Astrocyte (in vitro differentiated cells and primary cell): ENCODE results near the gene DYNC1LI1. TPM values are rescaled to one million over a fixed set of nuclear protein-coding genes. Genes with fewer than 3 reads are reported as not detected.

Source experiments
- DNase-seq: peaks from one replicate; pipeline ENCODE4 v3.0.0-alpha.2; 2010; ENCODE audit warnings: low read depth
- FAIRE-seq: peaks from 2 replicates; lab custom pipeline; 2011; peaks lifted over from hg19 to GRCh38; lab: Jason Lieb, UNC
- H2AFZ ChIP-seq: 2 replicates; pipeline ENCODE4 v1.6.0; 2012; ENCODE audit warnings: low read depth, low read length, inconsistent platforms
- H3K27ac ChIP-seq: 2 replicates; pipeline ENCODE4 v1.5.1; 2011; ENCODE audit warnings: low read depth, low read length, inconsistent platforms
- H3K27me3 ChIP-seq: 2 replicates; pipeline ENCODE4 v1.6.0; 2011; ENCODE audit warnings: low read length, inconsistent platforms; ENCODE audit not compliant: insufficient read depth
- H3K36me3 ChIP-seq: 2 replicates; pipeline ENCODE4 v1.5.1; 2011; ENCODE audit warnings: low read length, inconsistent platforms; ENCODE audit not compliant: insufficient read depth
- H3K4me1 ChIP-seq: 2 replicates; pipeline ENCODE4 v1.5.1; 2011; ENCODE audit warnings: low read length, inconsistent platforms; ENCODE audit not compliant: insufficient read depth
- H3K4me2 ChIP-seq: 2 replicates; pipeline ENCODE4 v1.6.0; 2012; ENCODE audit warnings: low read length, inconsistent platforms
- H3K4me3 ChIP-seq: 2 replicates; pipeline ENCODE4 v1.5.1; 2011; ENCODE audit warnings: low read depth, mild to moderate bottlenecking, low read length, inconsistent platforms; ENCODE audit not compliant: insufficient read depth
- H3K79me2 ChIP-seq: 2 replicates; pipeline ENCODE4 v1.6.0; 2012; ENCODE audit warnings: mild to moderate bottlenecking, low read length, inconsistent platforms; ENCODE audit not compliant: insufficient read depth
- H3K9ac ChIP-seq: 2 replicates; pipeline ENCODE4 v1.6.0; 2012; ENCODE audit warnings: mild to moderate bottlenecking, low read length, inconsistent platforms
- H3K9me3 ChIP-seq: 2 replicates; pipeline ENCODE4 v1.5.1; 2012; ENCODE audit warnings: low read depth, mild to moderate bottlenecking, low read length, inconsistent platforms; ENCODE audit not compliant: insufficient read depth
- H4K20me1 ChIP-seq: 2 replicates; pipeline ENCODE4 v1.6.0; 2012; ENCODE audit warnings: low read length, inconsistent platforms; ENCODE audit not compliant: insufficient read depth
- H3K27ac Mint-ChIP-seq: one replicate; pipeline ENCODE4 v1.8.0; 2021; ENCODE audit warnings: mild to moderate bottlenecking, mixed read lengths; ENCODE audit not compliant: unreplicated experiment
- H3K27me3 Mint-ChIP-seq: one replicate; pipeline ENCODE4 v1.8.0; 2021; ENCODE audit warnings: low read depth, mixed read lengths; ENCODE audit not compliant: unreplicated experiment
- H3K36me3 Mint-ChIP-seq: one replicate; pipeline ENCODE4 v1.8.0; 2021; ENCODE audit warnings: low read depth, mixed read lengths; ENCODE audit not compliant: unreplicated experiment
- H3K4me1 Mint-ChIP-seq: one replicate; pipeline ENCODE4 v1.8.0; 2021; ENCODE audit warnings: low read depth, mixed read lengths; ENCODE audit not compliant: unreplicated experiment
- H3K4me3 Mint-ChIP-seq: one replicate; pipeline ENCODE4 v1.8.0; 2021; ENCODE audit warnings: mild to moderate bottlenecking, moderate library complexity, mixed read lengths; ENCODE audit not compliant: unreplicated experiment
- H3K9me3 Mint-ChIP-seq: one replicate; pipeline ENCODE4 v1.8.0; 2021; ENCODE audit warnings: mild to moderate bottlenecking, mixed read lengths; ENCODE audit not compliant: unreplicated experiment
- EZH2 ChIP-seq: IDR thresholded peaks from 2 replicates; pipeline ENCODE4 v1.6.1; 2012; ENCODE audit warnings: mild to moderate bottlenecking, low read length, inconsistent platforms; ENCODE audit not compliant: insufficient read depth
- total RNA-seq: library from RNA; stranded (reverse); gene quantifications from 2 replicates; pipeline ENCODE4 v1.2.1, GENCODE V29; 2021
- TF ChIP-seq, protein P1 (sequence below): IDR thresholded peaks from 2 replicates; pipeline ENCODE4 v1.5.1; 2011; ENCODE audit warnings: low read depth, mild to moderate bottlenecking, inconsistent platforms, low read length, moderate library complexity; ENCODE audit not compliant: insufficient read depth

The DYNC1LI1 gene
- total RNA-seq, 1 donor from 2014 or later, result 43.0 TPM

DNA sequence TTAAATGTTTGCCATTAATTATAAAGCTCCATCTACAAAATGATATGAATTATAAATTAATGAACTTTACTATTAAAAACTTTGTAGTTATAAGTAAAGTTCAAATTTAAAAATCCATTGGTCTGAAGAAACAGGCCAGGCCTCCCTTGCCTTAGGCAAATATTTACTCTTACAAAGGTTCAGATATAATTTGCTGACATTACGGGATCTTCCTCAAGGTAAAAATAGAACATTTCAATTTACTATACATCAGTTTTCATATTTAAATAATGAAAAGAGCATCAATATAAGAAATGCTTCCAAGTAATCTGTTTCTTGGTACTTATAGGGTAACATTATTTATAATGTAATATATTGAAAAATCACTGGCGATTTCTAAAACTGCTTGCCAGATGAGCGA, 71.7 kb downstream of the DYNC1LI1 start:
- Histone ChIP-seq H3K9ac (no peak overlapping the region), H3K27me3 (no peaks in the 10 kb centered on the region), H4K20me1 (peaks cover 50% of the 10 kb centered on the region), H3K27ac (no peak overlapping the region), H3K36me3 (peaks cover 5% of the 10 kb centered on the region), H3K79me2 (peaks cover 64% of the 10 kb centered on the region), H3K4me2 (no peak overlapping the region), H3K9me3 (no peaks in the 10 kb centered on the region), H3K4me1 (peaks cover 11% of the 10 kb centered on the region), H2AFZ (no peak overlapping the region), H3K4me3 (no peak overlapping the region)
- Mint-ChIP-seq H3K27me3 (no peaks in the 10 kb centered on the region), H3K36me3 (peaks cover 4% of the 10 kb centered on the region), H3K9me3 (no peaks in the 10 kb centered on the region), H3K27ac (no peak overlapping the region), H3K4me3 (no peak overlapping the region), H3K4me1 (peaks cover 10% of the 10 kb centered on the region)
- TF ChIP-seq, protein P1, sequence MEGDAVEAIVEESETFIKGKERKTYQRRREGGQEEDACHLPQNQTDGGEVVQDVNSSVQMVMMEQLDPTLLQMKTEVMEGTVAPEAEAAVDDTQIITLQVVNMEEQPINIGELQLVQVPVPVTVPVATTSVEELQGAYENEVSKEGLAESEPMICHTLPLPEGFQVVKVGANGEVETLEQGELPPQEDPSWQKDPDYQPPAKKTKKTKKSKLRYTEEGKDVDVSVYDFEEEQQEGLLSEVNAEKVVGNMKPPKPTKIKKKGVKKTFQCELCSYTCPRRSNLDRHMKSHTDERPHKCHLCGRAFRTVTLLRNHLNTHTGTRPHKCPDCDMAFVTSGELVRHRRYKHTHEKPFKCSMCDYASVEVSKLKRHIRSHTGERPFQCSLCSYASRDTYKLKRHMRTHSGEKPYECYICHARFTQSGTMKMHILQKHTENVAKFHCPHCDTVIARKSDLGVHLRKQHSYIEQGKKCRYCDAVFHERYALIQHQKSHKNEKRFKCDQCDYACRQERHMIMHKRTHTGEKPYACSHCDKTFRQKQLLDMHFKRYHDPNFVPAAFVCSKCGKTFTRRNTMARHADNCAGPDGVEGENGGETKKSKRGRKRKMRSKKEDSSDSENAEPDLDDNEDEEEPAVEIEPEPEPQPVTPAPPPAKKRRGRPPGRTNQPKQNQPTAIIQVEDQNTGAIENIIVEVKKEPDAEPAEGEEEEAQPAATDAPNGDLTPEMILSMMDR, result no peak
- no peak for TF ChIP-seq EZH2
- FAIRE-seq, result no peak
- DNase-seq, result no peak

DNA sequence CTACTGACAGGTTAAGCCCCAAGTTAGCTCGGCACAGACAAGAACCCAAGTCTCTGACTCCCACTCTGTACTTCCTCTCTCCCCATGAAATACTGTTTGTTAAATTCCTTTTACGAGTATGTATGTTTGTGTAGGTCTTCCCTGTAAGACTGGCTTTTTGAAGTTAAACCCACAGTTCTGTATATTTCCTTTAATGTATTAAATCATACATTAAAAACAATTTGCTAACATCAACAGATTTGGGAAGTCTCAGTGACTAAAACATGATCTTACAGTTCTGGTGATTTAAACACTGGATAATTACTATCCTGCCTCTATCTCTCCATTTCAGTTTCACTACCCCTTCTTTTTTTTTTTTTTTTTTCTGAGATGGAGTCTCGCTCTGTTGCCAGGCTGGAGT, 72.4 kb downstream of the DYNC1LI1 start:
- peaks cover 19% of the 10 kb centered on the region for H3K4me1 ChIP-seq
- no peak for FAIRE-seq
- Mint-ChIP-seq H3K9me3 (no peaks in the 10 kb centered on the region), H3K4me1 (peaks cover 9% of the 10 kb centered on the region), H3K4me3 (no peak overlapping the region), H3K27me3 (no peaks in the 10 kb centered on the region), H3K36me3 (peaks cover 4% of the 10 kb centered on the region), H3K27ac (no peak overlapping the region)
- no peak overlapping the region for H3K27ac ChIP-seq
- H4K20me1 ChIP-seq, result peaks cover 57% of the 10 kb centered on the region
- H3K9ac ChIP-seq, result no peak overlapping the region
- H3K9me3 ChIP-seq, result no peaks in the 10 kb centered on the region
- H3K79me2 ChIP-seq, result peaks cover 69% of the 10 kb centered on the region
- H3K36me3 ChIP-seq, result peaks cover 5% of the 10 kb centered on the region
- H3K27me3 ChIP-seq, result no peaks in the 10 kb centered on the region
- TF ChIP-seq, protein P1, result no peak
- no peak for TF ChIP-seq EZH2
- H2AFZ ChIP-seq, result no peak overlapping the region
- no peak overlapping the region for H3K4me2 ChIP-seq
- no peak for DNase-seq
- no peak overlapping the region for H3K4me3 ChIP-seq

DNA sequence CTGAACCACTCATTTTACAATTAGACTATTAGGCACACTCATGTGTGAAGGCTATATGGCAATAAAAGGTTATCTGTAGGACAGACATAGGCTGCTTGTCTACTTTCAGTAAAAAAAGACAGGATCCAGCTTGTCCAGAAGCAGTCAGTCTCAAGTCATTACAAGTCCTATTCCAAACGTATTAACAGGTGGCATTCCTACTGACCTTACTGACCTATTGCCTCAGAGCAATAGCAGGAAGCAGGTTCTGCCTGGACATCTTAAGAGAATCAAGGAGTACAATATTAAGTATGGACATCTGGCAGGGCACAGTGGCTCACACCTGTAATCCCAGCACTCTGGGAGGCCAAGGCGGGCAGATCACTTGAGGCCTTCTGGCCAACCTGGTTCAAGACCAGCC, 75.0 kb downstream of the DYNC1LI1 start:
- Histone ChIP-seq H3K4me3 (no peak overlapping the region), H4K20me1 (peaks cover 56% of the 10 kb centered on the region), H3K27ac (no peak overlapping the region), H3K4me1 (peaks cover 24% of the 10 kb centered on the region), H3K9ac (no peak overlapping the region), H2AFZ (no peak overlapping the region), H3K4me2 (no peak overlapping the region), H3K27me3 (no peaks in the 10 kb centered on the region), H3K36me3 (peaks cover 5% of the 10 kb centered on the region), H3K79me2 (peaks cover 67% of the 10 kb centered on the region), H3K9me3 (no peaks in the 10 kb centered on the region)
- H3K4me1 Mint-ChIP-seq, result peaks cover 7% of the 10 kb centered on the region
- H3K27me3 Mint-ChIP-seq, result no peaks in the 10 kb centered on the region
- FAIRE-seq (no peak), DNase-seq (no peak)
- H3K9me3 Mint-ChIP-seq, result no peaks in the 10 kb centered on the region
- H3K4me3 Mint-ChIP-seq, result no peak overlapping the region
- no peak for TF ChIP-seq EZH2
- TF ChIP-seq, protein P1, result no peak
- H3K27ac Mint-ChIP-seq, result no peak overlapping the region
- peaks cover 4% of the 10 kb centered on the region for H3K36me3 Mint-ChIP-seq
